GM06990 (cell line): ENCODE results near the gene IREB2.
"Not testable (repeated sequence)": the region's sequence is repeated elsewhere in the genome, so short reads cannot be mapped to it uniquely, and the experiment has no call there.

Source experiments
- DNase-seq: peaks from one replicate; pipeline ENCODE4 v3.0.0-alpha.2; 2011; ENCODE audit not compliant: insufficient read length; ENCODE audit errors: extremely low read depth
- H3K27me3 ChIP-seq: replicated peaks from 2 replicates; pipeline ENCODE4 v1.6.0; 2011; ENCODE audit warnings: low read length; ENCODE audit not compliant: control insufficient read depth, insufficient read depth
- H3K36me3 ChIP-seq: 2 replicates; pipeline ENCODE4 v1.5.1; 2011; ENCODE audit warnings: low read length; ENCODE audit not compliant: control insufficient read depth, insufficient read depth
- H3K4me3 ChIP-seq: replicated peaks from 2 replicates; pipeline ENCODE4 v1.5.1; 2011; ENCODE audit warnings: low read depth, mild to moderate bottlenecking, control low read depth, low read length
- TF ChIP-seq, protein P1 (sequence below): IDR thresholded peaks from 2 replicates; pipeline ENCODE4 v1.5.1; 2011; ENCODE audit warnings: low read length, control low read depth, mild to moderate bottlenecking, inconsistent platforms; ENCODE audit not compliant: insufficient read depth, poor library complexity, severe bottlenecking

The IREB2 gene

DNA sequence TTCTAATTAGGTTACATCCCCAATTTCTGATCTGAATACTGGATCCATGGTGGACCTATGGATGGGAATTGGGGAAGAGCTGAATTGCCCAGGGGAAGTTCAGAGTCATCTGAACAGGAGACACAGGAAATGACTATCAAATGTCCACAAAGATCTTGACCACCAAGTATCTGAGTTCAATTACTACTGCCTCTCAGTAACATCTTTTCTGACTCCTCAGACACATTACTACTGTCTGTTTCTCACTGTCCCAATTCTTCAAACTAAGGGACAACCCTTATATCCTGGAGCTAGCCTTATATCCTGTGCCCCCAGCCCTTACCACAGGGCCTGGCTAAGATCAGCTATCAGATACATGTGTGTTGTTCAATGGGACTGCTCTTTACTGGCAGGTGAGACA, 10.1 kb upstream of the IREB2 start:
- no peak for DNase-seq
- Histone ChIP-seq H3K36me3 (no peaks in the 10 kb centered on the region), H3K27me3 (no peaks in the 10 kb centered on the region), H3K4me3 (no peak overlapping the region)
- TF ChIP-seq, protein P1, sequence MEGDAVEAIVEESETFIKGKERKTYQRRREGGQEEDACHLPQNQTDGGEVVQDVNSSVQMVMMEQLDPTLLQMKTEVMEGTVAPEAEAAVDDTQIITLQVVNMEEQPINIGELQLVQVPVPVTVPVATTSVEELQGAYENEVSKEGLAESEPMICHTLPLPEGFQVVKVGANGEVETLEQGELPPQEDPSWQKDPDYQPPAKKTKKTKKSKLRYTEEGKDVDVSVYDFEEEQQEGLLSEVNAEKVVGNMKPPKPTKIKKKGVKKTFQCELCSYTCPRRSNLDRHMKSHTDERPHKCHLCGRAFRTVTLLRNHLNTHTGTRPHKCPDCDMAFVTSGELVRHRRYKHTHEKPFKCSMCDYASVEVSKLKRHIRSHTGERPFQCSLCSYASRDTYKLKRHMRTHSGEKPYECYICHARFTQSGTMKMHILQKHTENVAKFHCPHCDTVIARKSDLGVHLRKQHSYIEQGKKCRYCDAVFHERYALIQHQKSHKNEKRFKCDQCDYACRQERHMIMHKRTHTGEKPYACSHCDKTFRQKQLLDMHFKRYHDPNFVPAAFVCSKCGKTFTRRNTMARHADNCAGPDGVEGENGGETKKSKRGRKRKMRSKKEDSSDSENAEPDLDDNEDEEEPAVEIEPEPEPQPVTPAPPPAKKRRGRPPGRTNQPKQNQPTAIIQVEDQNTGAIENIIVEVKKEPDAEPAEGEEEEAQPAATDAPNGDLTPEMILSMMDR: no peak

DNA sequence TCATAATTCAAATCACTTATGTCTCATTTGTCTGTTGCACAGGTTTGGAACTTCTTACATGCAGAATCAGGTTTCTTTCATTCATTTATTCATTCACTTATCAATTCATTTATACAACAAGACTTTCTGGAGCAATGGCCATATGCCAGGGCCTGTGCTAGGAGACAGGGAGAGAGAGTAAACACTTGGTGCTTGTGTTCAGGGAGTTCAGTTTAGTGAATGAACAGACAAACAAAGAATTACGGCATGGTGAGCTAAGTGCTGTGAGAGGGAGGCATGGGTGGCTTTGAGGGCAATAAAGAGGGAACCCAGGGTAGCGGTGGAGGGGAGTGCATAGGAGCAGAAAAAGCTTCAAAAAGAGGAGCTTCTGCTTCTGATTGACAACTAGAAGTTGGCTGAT, 8.5 kb upstream of the IREB2 start:
- Histone ChIP-seq H3K27me3 (no peaks in the 10 kb centered on the region), H3K4me3 (no peak overlapping the region), H3K36me3 (no peaks in the 10 kb centered on the region)
- no peak for DNase-seq
- TF ChIP-seq, protein P1: no peak

DNA sequence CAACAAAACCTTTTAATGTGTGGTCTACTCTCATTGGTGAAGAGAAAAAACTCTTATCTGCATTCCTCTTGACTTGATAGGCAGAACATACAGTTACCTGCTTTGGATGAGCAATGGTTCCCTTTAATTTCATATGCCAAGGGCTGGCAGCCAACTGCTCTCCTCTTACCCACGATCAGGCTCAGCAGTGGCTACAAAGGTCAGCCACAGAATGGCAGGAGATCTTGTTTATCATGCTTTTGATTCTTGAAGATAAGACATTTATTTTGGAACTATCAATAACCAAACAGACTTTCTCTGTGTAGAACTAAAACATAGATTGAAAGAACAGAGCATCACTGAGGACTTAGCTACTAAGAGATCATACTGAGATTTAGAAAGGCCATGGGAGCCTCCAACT, 6.1 kb upstream of the IREB2 start:
- H3K4me3 ChIP-seq: no peak overlapping the region
- no peak for DNase-seq
- no peaks in the 10 kb centered on the region for H3K36me3 ChIP-seq
- TF ChIP-seq, protein P1: no peak
- H3K27me3 ChIP-seq: no peaks in the 10 kb centered on the region

DNA sequence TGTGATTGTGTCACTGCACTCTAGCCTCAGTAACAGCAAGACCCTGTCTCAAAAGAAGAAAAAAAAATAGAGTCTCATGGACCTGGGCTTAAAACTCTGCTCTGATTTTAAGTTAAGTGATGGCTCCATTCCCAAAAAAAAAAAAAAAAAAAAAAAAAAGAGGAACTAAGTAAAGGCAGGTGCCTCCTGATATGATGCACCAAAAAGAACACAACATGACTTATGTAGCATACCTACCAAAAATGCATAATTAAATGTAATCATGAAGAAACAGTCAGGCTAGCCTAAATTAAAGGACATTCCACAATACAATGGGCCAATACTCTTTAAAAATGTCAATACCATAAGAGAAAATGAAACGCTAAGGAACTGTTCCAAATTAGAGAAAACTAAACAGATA, 5.4 kb upstream of the IREB2 start:
- TF ChIP-seq, protein P1: no peak
- H3K36me3 ChIP-seq: no peaks in the 10 kb centered on the region
- H3K27me3 ChIP-seq: no peaks in the 10 kb centered on the region
- peak; percentile 31 for DNase-seq
- no peak overlapping the region for H3K4me3 ChIP-seq

DNA sequence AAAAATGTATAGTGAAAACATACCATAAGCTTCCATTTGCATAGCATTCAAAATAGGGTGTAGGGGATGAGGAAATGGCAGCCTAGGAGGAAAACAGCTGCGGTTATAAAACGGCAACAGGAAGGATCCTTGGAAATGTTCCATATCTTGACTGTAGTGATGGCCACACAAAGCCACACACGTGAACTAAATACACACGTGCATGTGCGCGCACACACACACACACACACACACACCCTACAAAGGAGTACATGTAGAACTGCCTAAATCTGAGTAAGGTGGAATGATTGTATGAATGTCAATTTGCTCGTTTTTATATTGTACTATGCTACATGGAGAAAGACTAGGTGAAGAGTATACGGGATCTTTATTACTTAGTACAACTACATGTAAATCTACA, 3.9 kb upstream of the IREB2 start:
- DNase-seq: no peak
- TF ChIP-seq, protein P1: no peak
- no peaks in the 10 kb centered on the region for H3K27me3 ChIP-seq
- no peaks in the 10 kb centered on the region for H3K36me3 ChIP-seq
- H3K4me3 ChIP-seq: no peak overlapping the region

DNA sequence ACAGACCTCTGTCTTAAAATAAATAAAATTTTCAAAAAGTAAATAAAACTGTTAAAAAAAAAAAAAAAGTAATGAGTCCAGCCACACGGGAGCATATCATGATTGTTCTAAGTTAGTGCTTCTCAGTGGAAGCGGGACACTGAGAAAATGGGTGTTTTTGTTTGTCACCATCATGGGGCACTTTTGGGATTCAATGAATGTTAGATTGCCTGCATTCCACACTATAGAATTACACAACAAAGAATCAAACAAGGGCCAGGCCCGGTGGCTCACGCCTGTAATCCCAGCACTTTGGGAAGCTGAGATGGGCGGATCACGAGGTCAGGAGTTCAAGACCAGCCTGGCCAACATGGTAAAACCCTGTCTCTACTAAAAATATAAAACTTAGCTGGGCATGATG, 3.3 kb upstream of the IREB2 start:
- H3K36me3 ChIP-seq, H3K4me3 ChIP-seq, H3K27me3 ChIP-seq, DNase-seq: not testable (repeated sequence)
